GM12892 (cell line): ENCODE data around the gene DOCK9.

Experiments
- POLR2A ChIP-seq: IDR thresholded peaks from 2 replicates; pipeline ENCODE4 v1.6.1; 2011; ENCODE audit warnings: low read depth, low read length, control low read depth
- POLR2AphosphoS5 ChIP-seq: IDR thresholded peaks from 2 replicates; pipeline ENCODE4 v1.6.1; 2011; ENCODE audit warnings: low read depth, low read length, control low read depth
- TAF1 ChIP-seq: IDR thresholded peaks from 2 replicates; pipeline ENCODE4 v1.6.1; 2011; ENCODE audit warnings: low read depth, mild to moderate bottlenecking, control low read depth, low read length, borderline replicate concordance

- TF ChIP-seq TAF1 (no peak), POLR2A (no peak), POLR2AphosphoS5 (no peak)
Observed at GRCh38 chr13:98783856-98784478, 193.9 kb downstream of the DOCK9 start.
